T-helper 17 cell (primary cell): ENCODE measurements around the gene SOCS1. TPM values are rescaled to one million over a fixed set of nuclear protein-coding genes. Genes with fewer than 3 reads are reported as not detected.
"Not testable (repeated sequence)": the region's sequence is repeated elsewhere in the genome, so short reads cannot be mapped to it uniquely, and the experiment has no call there.

Source experiments
- ATAC-seq: fragments of 150-1000 bp; cut with Tn5 transposase; 2 replicates; pipeline ENCODE4 v1.10.0; 2021; ENCODE audit warnings: mild to moderate bottlenecking, moderate library complexity
- DNase-seq, 3 donors: peaks; one replicate each; pipeline versions ENCODE4 v3.0.0 to v3.0.0-alpha.2; 2020 to 2021
- H3K9me3 ChIP-seq: one replicate; pipeline ENCODE4 v1.7.0; 2013; ENCODE audit warnings: low read length, mild to moderate bottlenecking; ENCODE audit not compliant: control insufficient read depth, poor library complexity, severe bottlenecking
- H3K27ac Mint-ChIP-seq: one replicate; pipeline ENCODE4 v1.8.0; 2022; ENCODE audit warnings: mild to moderate bottlenecking, moderate library complexity, mixed read lengths
- H3K27me3 Mint-ChIP-seq: one replicate; pipeline ENCODE4 v1.8.0; 2022; ENCODE audit warnings: mixed read lengths
- H3K36me3 Mint-ChIP-seq: one replicate; pipeline ENCODE4 v1.8.0; 2022; ENCODE audit warnings: low read depth, mixed read lengths
- H3K4me1 Mint-ChIP-seq: one replicate; pipeline ENCODE4 v1.8.0; 2022; ENCODE audit warnings: mild to moderate bottlenecking, mixed read lengths
- H3K4me3 Mint-ChIP-seq: one replicate; pipeline ENCODE4 v1.8.0; 2022; ENCODE audit warnings: mild to moderate bottlenecking, moderate library complexity, mixed read lengths
- total RNA-seq, 4 donors: library from RNA in 2 of 4; stranded (reverse) in 2 of 4; gene quantifications; one replicate each; pipeline ENCODE4 v1.2.3 and lab custom pipeline; 2022 to 2026

The SOCS1 gene
- total RNA-seq, 2 donors from 2014 or later = 42.1 to 49.5 TPM

- peaks cover 13% of the 10 kb centered on the region for H3K4me1 Mint-ChIP-seq
- ATAC-seq = no peak
- H3K27me3 Mint-ChIP-seq = peaks cover 6% of the 10 kb centered on the region
Observed at GRCh38 chr16:11295672-11296071, 39.7 kb upstream of the SOCS1 start.

DNA sequence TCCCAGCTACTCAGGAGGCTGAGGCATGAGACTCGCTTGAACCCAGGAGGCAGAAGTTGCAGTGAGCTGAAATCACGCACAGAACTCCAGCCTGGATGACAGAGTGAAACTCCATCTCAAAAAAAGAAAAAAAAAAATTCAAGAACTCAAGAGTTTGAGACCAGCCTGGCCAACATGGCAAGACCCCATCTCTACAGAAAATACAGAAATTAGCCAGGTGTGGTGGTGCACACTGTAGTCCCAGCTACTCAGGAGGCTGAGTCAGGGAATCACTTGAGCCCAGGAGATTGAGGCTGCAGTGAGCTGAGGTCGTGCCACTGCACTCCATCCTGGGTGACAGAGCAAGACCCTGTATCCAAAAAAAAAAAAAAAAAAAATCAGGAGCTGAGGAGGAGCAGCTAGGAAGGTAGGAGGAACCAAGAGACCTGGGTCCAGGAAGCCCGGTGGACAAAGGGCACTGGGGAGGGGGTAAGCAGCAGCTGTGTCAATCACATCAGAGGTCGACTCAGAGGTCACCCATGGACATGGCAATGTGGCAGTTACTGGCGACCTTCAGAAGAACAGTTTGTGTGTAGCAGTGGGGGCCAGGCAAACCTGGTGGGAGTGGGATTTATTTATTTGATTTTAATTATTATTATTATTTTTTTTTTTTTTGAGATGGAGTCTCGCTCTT is 36.2 kb upstream of the SOCS1 start:
- Mint-ChIP-seq H3K36me3 (peaks cover 3% of the 10 kb centered on the region), H3K27me3 (peaks cover 24% of the 10 kb centered on the region), H3K4me3 (no peak overlapping the region), H3K4me1 (peaks cover 9% of the 10 kb centered on the region), H3K27ac (no peak overlapping the region)
- ATAC-seq (no peak), DNase-seq (no peak)
- no peaks in the 10 kb centered on the region for H3K9me3 ChIP-seq

More at GRCh38 chr16:11295672-11296071, 39.7 kb upstream of the SOCS1 start:
- Mint-ChIP-seq H3K4me3 (no peak overlapping the region), H3K27ac (no peak overlapping the region), H3K36me3 (peaks cover 3% of the 10 kb centered on the region)
- DNase-seq = no peak
- H3K9me3 ChIP-seq = no peaks in the 10 kb centered on the region

- H3K36me3 Mint-ChIP-seq = peaks cover 3% of the 10 kb centered on the region
- no peak overlapping the region for H3K4me3 Mint-ChIP-seq
- H3K27me3 Mint-ChIP-seq = peaks cover 24% of the 10 kb centered on the region
- no peak overlapping the region for H3K27ac Mint-ChIP-seq
- peaks cover 9% of the 10 kb centered on the region for H3K4me1 Mint-ChIP-seq
- DNase-seq = no peak
- H3K9me3 ChIP-seq = no peaks in the 10 kb centered on the region
- ATAC-seq = no peak
Observed at GRCh38 chr16:11291091-11291703, 35.2 kb upstream of the SOCS1 start.

DNA sequence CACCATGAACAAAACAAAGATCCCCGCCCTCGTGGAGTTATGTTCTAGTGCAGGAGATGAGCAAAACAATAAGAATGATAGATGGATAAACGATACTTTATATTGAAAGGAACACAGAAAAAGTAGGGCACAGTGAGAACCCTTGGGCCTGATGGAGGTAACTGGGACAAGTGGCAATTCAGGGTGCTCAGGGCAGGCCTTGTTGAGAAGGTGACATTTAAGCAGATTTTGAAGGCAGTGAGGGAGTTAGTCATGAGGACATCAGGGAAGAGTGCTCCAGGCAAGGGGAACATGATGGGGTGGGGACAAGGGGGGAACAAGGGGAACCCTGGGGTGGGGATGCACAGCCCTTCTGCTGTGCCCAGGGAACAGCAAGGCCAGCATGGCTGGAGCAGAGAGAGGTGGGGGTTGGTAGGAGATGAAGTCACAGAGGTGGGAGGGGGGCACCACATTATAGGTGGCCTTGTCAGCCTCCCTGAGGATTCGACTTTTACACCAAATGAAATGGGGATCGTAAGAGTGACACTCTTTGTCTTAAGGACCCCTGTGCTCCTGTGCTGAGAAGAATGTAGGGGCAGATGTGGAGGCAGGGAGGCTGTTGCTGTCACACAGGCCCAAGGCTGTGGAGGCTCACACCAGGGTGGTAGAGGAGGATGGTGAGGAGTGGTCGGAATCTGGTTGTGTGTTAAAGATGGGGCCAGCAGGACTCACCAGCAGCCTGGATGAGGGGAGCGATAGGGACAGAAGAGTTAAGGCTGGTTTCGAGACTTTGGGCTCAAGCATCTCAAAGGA is 34.3 kb upstream of the SOCS1 start:
- Mint-ChIP-seq H3K27me3 (peaks cover 28% of the 10 kb centered on the region), H3K36me3 (peaks cover 3% of the 10 kb centered on the region), H3K4me1 (peaks cover 9% of the 10 kb centered on the region), H3K4me3 (no peak overlapping the region), H3K27ac (no peak overlapping the region)
- DNase-seq (no peak), ATAC-seq (no peak)
- H3K9me3 ChIP-seq = no peaks in the 10 kb centered on the region

DNA sequence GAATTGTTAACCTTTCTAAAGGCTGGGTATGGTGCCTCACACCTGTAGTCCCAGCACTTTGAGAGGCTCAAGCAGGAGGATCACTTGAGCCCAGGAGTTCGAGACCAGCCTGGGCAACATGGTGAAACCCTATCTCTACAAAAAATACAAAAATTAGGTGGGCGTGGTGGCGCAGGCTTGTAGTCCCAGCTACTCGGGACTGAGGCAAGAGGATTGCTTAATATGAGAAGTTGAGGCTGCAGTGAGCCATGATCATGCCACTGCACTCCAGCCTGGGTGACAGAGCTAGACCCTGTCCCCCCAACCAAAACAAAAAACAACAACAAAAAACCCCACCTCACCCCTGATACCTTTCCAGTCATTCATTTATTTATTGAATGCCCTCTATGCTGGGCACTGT is 33.7 kb upstream of the SOCS1 start:
- not testable (repeated sequence) for H3K9me3 ChIP-seq, DNase-seq, ATAC-seq, H3K27ac Mint-ChIP-seq, H3K4me3 Mint-ChIP-seq, H3K36me3 Mint-ChIP-seq, H3K4me1 Mint-ChIP-seq
- peaks cover 30% of the 10 kb centered on the region for H3K27me3 Mint-ChIP-seq

GRCh38 chr16:11289202-11289601 is 33.2 kb upstream of the SOCS1 start:
- DNase-seq = no peak
- no peak for ATAC-seq
- Mint-ChIP-seq H3K4me1 (peaks cover 9% of the 10 kb centered on the region), H3K27ac (no peak overlapping the region), H3K36me3 (peaks cover 3% of the 10 kb centered on the region), H3K27me3 (peaks cover 30% of the 10 kb centered on the region), H3K4me3 (no peak overlapping the region)
- H3K9me3 ChIP-seq = no peaks in the 10 kb centered on the region

- peaks cover 33% of the 10 kb centered on the region for H3K27me3 Mint-ChIP-seq
- ATAC-seq = no peak
- no peak overlapping the region for H3K4me3 Mint-ChIP-seq
- no peak for DNase-seq
- H3K4me1 Mint-ChIP-seq = peaks cover 5% of the 10 kb centered on the region
- no peaks in the 10 kb centered on the region for H3K9me3 ChIP-seq
- no peaks in the 10 kb centered on the region for H3K36me3 Mint-ChIP-seq
- no peak overlapping the region for H3K27ac Mint-ChIP-seq
Observed at GRCh38 chr16:11285842-11286241, 29.8 kb upstream of the SOCS1 start.

- H3K27me3 Mint-ChIP-seq = peaks cover 21% of the 10 kb centered on the region
- peaks cover 5% of the 10 kb centered on the region for H3K4me1 Mint-ChIP-seq
- H3K36me3 Mint-ChIP-seq = no peaks in the 10 kb centered on the region
- DNase-seq (no peak), ATAC-seq (no peak)
- no peak overlapping the region for H3K27ac Mint-ChIP-seq
- no peaks in the 10 kb centered on the region for H3K9me3 ChIP-seq
- H3K4me3 Mint-ChIP-seq = no peak overlapping the region
Observed at GRCh38 chr16:11283820-11284248, 27.8 kb upstream of the SOCS1 start.

GRCh38 chr16:11280616-11281522 is 24.9 kb upstream of the SOCS1 start, which contains the start of gene PRM1:
TSS of gene PRM1 (minus strand) at chr16:11281330. CDS start at chr16:11281238, 92 bp downstream.
- DNase-seq (no peak), ATAC-seq (no peak)
- Mint-ChIP-seq H3K27me3 (peaks cover 20% of the 10 kb centered on the region), H3K4me3 (no peak within 1 kb of the TSS), H3K4me1 (peaks cover 3% of the 10 kb centered on the region), H3K27ac (no peak within 1 kb of the TSS), H3K36me3 (no peaks in the 10 kb centered on the region)
- H3K9me3 ChIP-seq = no peaks in the 10 kb centered on the region

DNA sequence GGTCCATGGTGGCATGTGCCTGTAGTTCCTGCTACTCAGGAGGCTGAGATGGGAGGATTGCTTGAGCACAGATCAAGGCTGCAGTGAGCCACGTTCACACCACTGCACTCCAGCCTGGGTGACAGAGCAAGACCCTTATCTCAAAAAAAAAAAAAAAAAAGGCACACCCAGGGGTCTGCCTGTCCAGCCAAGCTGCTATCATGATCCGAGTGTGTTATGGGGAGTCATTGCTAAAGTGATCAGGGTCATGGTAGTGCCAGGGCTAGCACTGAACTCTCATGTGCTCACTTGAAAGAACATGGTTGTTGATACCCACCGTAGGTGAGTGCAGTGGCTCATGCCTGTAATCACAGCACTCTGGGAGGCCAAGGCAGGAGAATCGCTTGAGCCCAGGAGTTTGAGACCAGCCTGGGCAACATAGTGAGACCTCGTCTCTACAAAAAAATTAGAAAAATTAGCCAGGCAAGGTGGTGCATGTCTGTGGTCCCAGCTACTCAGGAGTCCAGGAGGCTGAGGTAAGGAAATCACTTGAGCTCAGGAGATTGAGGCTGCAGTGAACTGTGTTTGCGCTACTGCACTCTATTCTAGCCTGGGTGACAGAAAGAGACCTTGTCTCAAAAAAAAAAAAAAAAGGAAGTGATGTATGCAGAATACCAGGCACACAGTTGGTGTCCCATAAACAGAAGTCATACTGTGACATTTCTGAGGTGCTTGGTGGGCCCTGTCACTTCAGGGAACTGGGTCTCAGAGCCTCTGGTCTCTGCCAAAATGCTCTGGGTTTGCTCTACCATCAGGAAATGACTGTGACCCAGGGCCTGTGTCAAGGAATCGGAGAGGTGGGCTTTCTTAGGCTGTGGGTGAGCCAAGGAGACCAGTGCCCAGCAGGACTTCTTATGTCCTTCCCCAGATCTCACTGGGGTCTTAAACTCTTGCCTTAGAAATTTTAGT is 23.0 kb upstream of the SOCS1 start:
- no peak for ATAC-seq
- Mint-ChIP-seq H3K4me3 (no peak overlapping the region), H3K4me1 (peaks cover 3% of the 10 kb centered on the region)

GRCh38 chr16:11277607-11278337 is 21.8 kb upstream of the SOCS1 start:
- Mint-ChIP-seq H3K4me3 (no peak overlapping the region), H3K27ac (no peak overlapping the region), H3K36me3 (no peaks in the 10 kb centered on the region), H3K27me3 (peaks cover 12% of the 10 kb centered on the region), H3K4me1 (peaks cover 3% of the 10 kb centered on the region)
- H3K9me3 ChIP-seq = no peaks in the 10 kb centered on the region
- ATAC-seq = no peak
- DNase-seq = no peak

More for the DNA sequence above, 23.0 kb upstream of the SOCS1 start:
- no peaks in the 10 kb centered on the region for H3K9me3 ChIP-seq
- DNase-seq = no peak
- Mint-ChIP-seq H3K27me3 (peaks cover 15% of the 10 kb centered on the region), H3K36me3 (no peaks in the 10 kb centered on the region), H3K27ac (peak overlapping the region; percentile 49)
